Measurements from ENCODE around the gene GFOD2.

DNA sequence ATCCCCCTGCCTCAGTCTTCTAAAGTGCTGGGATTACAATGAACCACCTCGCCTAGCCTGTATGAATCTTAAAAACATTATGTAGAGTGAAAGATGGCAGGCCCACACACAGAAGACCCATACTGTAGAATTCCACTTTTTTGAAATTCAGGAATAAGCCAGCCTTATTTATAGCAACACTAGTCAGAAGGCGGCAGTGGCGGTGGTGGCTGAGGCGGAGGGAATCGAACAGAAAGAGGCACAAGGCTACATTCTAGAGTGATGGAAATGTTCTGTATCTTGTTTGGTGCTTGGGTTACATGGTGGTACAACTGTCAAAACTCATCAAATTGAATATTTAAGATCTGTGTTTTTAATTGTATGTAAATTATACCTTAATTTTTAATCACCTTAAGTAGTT, 11.3 kb downstream of the GFOD2 start:
- TF ChIP-seq, protein P1, sequence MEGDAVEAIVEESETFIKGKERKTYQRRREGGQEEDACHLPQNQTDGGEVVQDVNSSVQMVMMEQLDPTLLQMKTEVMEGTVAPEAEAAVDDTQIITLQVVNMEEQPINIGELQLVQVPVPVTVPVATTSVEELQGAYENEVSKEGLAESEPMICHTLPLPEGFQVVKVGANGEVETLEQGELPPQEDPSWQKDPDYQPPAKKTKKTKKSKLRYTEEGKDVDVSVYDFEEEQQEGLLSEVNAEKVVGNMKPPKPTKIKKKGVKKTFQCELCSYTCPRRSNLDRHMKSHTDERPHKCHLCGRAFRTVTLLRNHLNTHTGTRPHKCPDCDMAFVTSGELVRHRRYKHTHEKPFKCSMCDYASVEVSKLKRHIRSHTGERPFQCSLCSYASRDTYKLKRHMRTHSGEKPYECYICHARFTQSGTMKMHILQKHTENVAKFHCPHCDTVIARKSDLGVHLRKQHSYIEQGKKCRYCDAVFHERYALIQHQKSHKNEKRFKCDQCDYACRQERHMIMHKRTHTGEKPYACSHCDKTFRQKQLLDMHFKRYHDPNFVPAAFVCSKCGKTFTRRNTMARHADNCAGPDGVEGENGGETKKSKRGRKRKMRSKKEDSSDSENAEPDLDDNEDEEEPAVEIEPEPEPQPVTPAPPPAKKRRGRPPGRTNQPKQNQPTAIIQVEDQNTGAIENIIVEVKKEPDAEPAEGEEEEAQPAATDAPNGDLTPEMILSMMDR (IDR thresholded peaks at IDR 0.05) = no peak
- no peak for TF ChIP-seq POLR2A (IDR thresholded peaks at IDR 0.05)

All from vagina (tissue), 2 donors.